SU-DHL-6 (cell line): ENCODE measurements around the gene HOXD9.

Experiments used
- H2AFZ ChIP-seq: fragments of 200-600 bp; sonication (generic); 2 replicates; pipeline ENCODE4 v1.6.1; 2014; ENCODE audit warnings: low read depth, mild to moderate bottlenecking, moderate library complexity, mixed read lengths, antibody characterized with exemption, low read length; ENCODE audit not compliant: severe bottlenecking
- H3F3A ChIP-seq: fragments of 200-600 bp; shearing (Covaris generic); 2 replicates; pipeline ENCODE4 v1.6.0; 2016; ENCODE audit warnings: antibody characterized with exemption, mild to moderate bottlenecking; ENCODE audit not compliant: insufficient read depth
- H3K27ac ChIP-seq: fragments of 200-600 bp; sonication (generic); 2 replicates; pipeline ENCODE4 v1.5.1; 2016; ENCODE audit warnings: low read depth, mild to moderate bottlenecking, low read length, moderate library complexity, mixed read lengths
- H3K27me3 ChIP-seq: fragments of 200-600 bp; sonication (generic), shearing (Covaris generic); 2 replicates; pipeline ENCODE4 v1.6.0; 2014; ENCODE audit warnings: mild to moderate bottlenecking, low read length
- H3K36me3 ChIP-seq: fragments of 200-600 bp; sonication (generic); 2 replicates; pipeline ENCODE4 v1.6.1; 2014; ENCODE audit warnings: mild to moderate bottlenecking, low read length, mixed read lengths
- H3K4me2 ChIP-seq: fragments of 300-600, 200-600 bp; shearing (Covaris generic), sonication (generic); 2 replicates; pipeline ENCODE4 v1.6.0; 2014; ENCODE audit warnings: low read length, low read depth, mild to moderate bottlenecking; ENCODE audit not compliant: poor library complexity, severe bottlenecking
- H3K4me3 ChIP-seq: fragments of 200-600 bp; sonication (generic); 2 replicates; pipeline ENCODE4 v1.5.1; 2014; ENCODE audit warnings: antibody characterized with exemption, low read length, mild to moderate bottlenecking, mixed read lengths; ENCODE audit not compliant: insufficient read depth, poor library complexity, severe bottlenecking
- H3K79me2 ChIP-seq: fragments of 200-600 bp; sonication (generic); 2 replicates; pipeline ENCODE4 v1.6.1; 2014; ENCODE audit warnings: mild to moderate bottlenecking, low read length, moderate library complexity; ENCODE audit not compliant: insufficient read depth
- H3K9ac ChIP-seq: fragments of 200-600 bp; sonication (generic); 2 replicates; pipeline ENCODE4 v1.7.0; 2014; ENCODE audit warnings: mild to moderate bottlenecking, low read length
- H3K9me2 ChIP-seq: fragments of 200-600 bp; sonication (generic); replicated peaks from 2 replicates; pipeline ENCODE4 v1.6.1; 2014; ENCODE audit warnings: low read length; ENCODE audit not compliant: insufficient read depth
- H3K9me3 ChIP-seq: fragments of 200-600 bp; sonication (generic); 2 replicates; pipeline ENCODE4 v1.6.1; 2014; ENCODE audit warnings: low read length, mixed read lengths; ENCODE audit not compliant: insufficient read depth
- H4K20me1 ChIP-seq: fragments of 200-600 bp; sonication (generic); 2 replicates; pipeline ENCODE4 v1.6.1; 2014; ENCODE audit warnings: low read depth, mild to moderate bottlenecking, antibody characterized with exemption, low read length, moderate library complexity, mixed read lengths
- CTCF ChIP-seq: fragments of 200-600 bp; sonication (generic); IDR thresholded peaks from one replicate; pipeline ENCODE4 v1.5.1; 2017; ENCODE audit warnings: antibody characterized with exemption, mild to moderate bottlenecking, low read length, moderate library complexity; ENCODE audit not compliant: insufficient read depth, poor library complexity, severe bottlenecking
- EZH2phosphoT487 ChIP-seq: fragments of 200-600 bp; sonication (generic), shearing (Covaris generic); conservative IDR thresholded peaks from 2 replicates; pipeline ENCODE4 v1.6.1; 2018; ENCODE audit warnings: mild to moderate bottlenecking, antibody characterized with exemption, low read length, moderate library complexity, mixed read lengths

HOXD9 gene

DNA sequence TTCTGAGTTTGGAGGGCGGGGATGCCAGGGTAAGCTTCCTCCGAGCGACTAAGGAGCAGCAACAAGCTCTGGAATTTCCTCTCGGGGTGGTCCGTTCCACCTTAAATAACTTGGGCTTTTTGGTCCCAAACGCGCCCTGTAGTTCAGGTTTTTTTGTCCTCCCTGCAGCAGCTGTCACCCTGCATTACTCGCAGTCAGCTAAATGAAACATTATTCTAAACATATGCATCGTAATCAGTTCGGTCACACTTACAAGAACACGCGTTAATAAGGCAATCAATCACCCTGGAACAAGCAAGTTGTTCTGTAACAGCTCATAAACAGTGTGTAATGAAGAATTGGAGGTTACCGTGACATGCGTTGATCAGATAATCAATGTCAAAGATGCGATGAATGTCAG is 47.0 kb upstream of the HOXD9 start:
- Histone ChIP-seq H3K4me3 (no peak overlapping the region), H3K79me2 (no peaks in the 10 kb centered on the region), H3K27ac (no peak overlapping the region), H2AFZ (no peak overlapping the region), H4K20me1 (no peaks in the 10 kb centered on the region), H3F3A (no peaks in the 10 kb centered on the region), H3K36me3 (no peaks in the 10 kb centered on the region), H3K9me2 (no peaks in the 10 kb centered on the region), H3K9ac (no peak overlapping the region), H3K9me3 (no peaks in the 10 kb centered on the region), H3K27me3 (no peaks in the 10 kb centered on the region), H3K4me2 (no peak overlapping the region)
- TF ChIP-seq CTCF: no peak
- TF ChIP-seq EZH2phosphoT487: no peak

- H3F3A ChIP-seq: no peaks in the 10 kb centered on the region
- H3K27ac ChIP-seq: no peak overlapping the region
- no peak overlapping the region for H3K9ac ChIP-seq
- no peaks in the 10 kb centered on the region for H4K20me1 ChIP-seq
- H3K4me3 ChIP-seq: no peak overlapping the region
- no peaks in the 10 kb centered on the region for H3K79me2 ChIP-seq
- no peak overlapping the region for H3K4me2 ChIP-seq
- H3K9me3 ChIP-seq: no peaks in the 10 kb centered on the region
- no peaks in the 10 kb centered on the region for H3K36me3 ChIP-seq
- H3K9me2 ChIP-seq: no peaks in the 10 kb centered on the region
- no peaks in the 10 kb centered on the region for H3K27me3 ChIP-seq
- H2AFZ ChIP-seq: no peak overlapping the region
- TF ChIP-seq EZH2phosphoT487 (no peak), CTCF (no peak)
These were observed 46.5 kb upstream of the HOXD9 start for GRCh38 chr2:176076063-176076462.

DNA sequence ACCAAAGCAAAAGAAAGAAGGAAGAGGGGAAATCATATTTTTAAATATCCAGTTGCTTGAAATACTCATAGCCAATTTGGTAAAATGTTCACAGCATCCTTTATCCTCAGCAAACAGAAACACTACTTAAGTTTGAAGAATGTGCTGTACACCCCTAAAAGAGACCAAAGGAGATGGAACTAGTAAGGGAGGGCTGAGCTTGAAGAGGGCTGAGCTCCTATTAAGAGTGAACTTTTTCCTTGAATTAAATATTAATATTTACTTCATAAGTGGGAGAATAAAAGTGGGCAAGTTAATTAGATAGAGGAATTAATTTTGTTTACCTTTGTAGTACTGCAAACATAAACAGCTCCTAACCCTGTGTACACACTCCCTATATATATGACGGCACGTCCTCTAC is 45.7 kb upstream of the HOXD9 start:
- Histone ChIP-seq H3K4me3 (no peak overlapping the region), H3K27me3 (no peaks in the 10 kb centered on the region)

More for the DNA sequence above, 45.7 kb upstream of the HOXD9 start:
- Histone ChIP-seq H3K9me3 (no peaks in the 10 kb centered on the region), H4K20me1 (no peaks in the 10 kb centered on the region), H3K9me2 (no peaks in the 10 kb centered on the region), H3K27ac (no peak overlapping the region), H3K9ac (no peak overlapping the region), H3K79me2 (no peaks in the 10 kb centered on the region), H3K36me3 (no peaks in the 10 kb centered on the region), H3K4me2 (no peak overlapping the region), H2AFZ (no peak overlapping the region), H3F3A (no peaks in the 10 kb centered on the region)
- TF ChIP-seq EZH2phosphoT487: no peak
- TF ChIP-seq CTCF: no peak
